A673 (cell line): ENCODE results near the gene EPO.

ENCODE experiments used
- EZH2 ChIP-seq: fragments of 200-600 bp; sonication (generic); IDR thresholded peaks from 2 replicates; pipeline ENCODE4 v1.6.1; 2017; ENCODE audit warnings: borderline replicate concordance, low read depth, mild to moderate bottlenecking, mixed read lengths, antibody characterized with exemption, low read length; ENCODE audit not compliant: poor library complexity, severe bottlenecking
- TF ChIP-seq, protein P1 (sequence below): fragments of 300-800, 200-600 bp; sonication (generic); conservative IDR thresholded peaks from 2 replicates; pipeline ENCODE4 v1.5.1; 2017; ENCODE audit warnings: low read depth, mild to moderate bottlenecking, antibody characterized with exemption, low read length, moderate library complexity, mixed read lengths

DNA sequence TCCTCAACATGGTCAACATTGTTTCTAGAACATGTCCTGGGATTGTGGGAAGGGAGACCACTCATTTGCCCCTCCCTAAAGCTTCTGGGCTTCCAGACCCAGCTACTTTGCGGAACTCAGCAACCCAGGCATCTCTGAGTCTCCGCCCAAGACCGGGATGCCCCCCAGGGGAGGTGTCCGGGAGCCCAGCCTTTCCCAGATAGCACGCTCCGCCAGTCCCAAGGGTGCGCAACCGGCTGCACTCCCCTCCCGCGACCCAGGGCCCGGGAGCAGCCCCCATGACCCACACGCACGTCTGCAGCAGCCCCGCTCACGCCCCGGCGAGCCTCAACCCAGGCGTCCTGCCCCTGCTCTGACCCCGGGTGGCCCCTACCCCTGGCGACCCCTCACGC lies at the start of gene EPO:
- TF ChIP-seq, protein P1, sequence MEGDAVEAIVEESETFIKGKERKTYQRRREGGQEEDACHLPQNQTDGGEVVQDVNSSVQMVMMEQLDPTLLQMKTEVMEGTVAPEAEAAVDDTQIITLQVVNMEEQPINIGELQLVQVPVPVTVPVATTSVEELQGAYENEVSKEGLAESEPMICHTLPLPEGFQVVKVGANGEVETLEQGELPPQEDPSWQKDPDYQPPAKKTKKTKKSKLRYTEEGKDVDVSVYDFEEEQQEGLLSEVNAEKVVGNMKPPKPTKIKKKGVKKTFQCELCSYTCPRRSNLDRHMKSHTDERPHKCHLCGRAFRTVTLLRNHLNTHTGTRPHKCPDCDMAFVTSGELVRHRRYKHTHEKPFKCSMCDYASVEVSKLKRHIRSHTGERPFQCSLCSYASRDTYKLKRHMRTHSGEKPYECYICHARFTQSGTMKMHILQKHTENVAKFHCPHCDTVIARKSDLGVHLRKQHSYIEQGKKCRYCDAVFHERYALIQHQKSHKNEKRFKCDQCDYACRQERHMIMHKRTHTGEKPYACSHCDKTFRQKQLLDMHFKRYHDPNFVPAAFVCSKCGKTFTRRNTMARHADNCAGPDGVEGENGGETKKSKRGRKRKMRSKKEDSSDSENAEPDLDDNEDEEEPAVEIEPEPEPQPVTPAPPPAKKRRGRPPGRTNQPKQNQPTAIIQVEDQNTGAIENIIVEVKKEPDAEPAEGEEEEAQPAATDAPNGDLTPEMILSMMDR: no peak
- TF ChIP-seq EZH2: no peak
